WTC11 (cell line): ENCODE results near the gene AP1S1.

ENCODE experiments used
- ATF2 ChIP-seq: sonication (generic); formaldehyde crosslinking; IDR thresholded peaks from 2 replicates; pipeline ENCODE4 v1.8.1; 2022; ENCODE audit warnings: low read depth, missing genetic modification reagents, borderline replicate concordance
- ERG ChIP-seq: fragments of 250-450 bp; sonication (Bioruptor Pico); IDR thresholded peaks from 2 replicates; pipeline ENCODE4 v1.8.0; 2021; ENCODE audit warnings: mild to moderate bottlenecking
- TF ChIP-seq, protein P1 (sequence below): sonication (generic); formaldehyde crosslinking; IDR thresholded peaks from 2 replicates; pipeline ENCODE4 v1.8.1; 2023; ENCODE audit warnings: mild to moderate bottlenecking, missing genetic modification reagents, moderate library complexity
- TF ChIP-seq, protein P2 (sequence below): sonication (generic); formaldehyde crosslinking; conservative IDR thresholded peaks from 2 replicates; pipeline ENCODE4 v1.8.1; 2022; ENCODE audit warnings: mild to moderate bottlenecking, missing genetic modification reagents
- TF ChIP-seq, protein P3 (sequence below): sonication (generic); formaldehyde crosslinking; conservative IDR thresholded peaks from 2 replicates; pipeline ENCODE4 v1.8.1; 2023; ENCODE audit warnings: mild to moderate bottlenecking, low read depth, missing genetic modification reagents, moderate library complexity

GRCh38 chr7:101129603-101130117, 24.6 kb upstream of the AP1S1 start:
- TF ChIP-seq, protein P1, sequence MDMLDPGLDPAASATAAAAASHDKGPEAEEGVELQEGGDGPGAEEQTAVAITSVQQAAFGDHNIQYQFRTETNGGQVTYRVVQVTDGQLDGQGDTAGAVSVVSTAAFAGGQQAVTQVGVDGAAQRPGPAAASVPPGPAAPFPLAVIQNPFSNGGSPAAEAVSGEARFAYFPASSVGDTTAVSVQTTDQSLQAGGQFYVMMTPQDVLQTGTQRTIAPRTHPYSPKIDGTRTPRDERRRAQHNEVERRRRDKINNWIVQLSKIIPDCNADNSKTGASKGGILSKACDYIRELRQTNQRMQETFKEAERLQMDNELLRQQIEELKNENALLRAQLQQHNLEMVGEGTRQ (CRISPR knock-in tag), result no peak
- TF ChIP-seq, protein P2, sequence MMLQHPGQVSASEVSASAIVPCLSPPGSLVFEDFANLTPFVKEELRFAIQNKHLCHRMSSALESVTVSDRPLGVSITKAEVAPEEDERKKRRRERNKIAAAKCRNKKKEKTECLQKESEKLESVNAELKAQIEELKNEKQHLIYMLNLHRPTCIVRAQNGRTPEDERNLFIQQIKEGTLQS (CRISPR knock-in tag), result no peak
- no peak for TF ChIP-seq ATF2 (CRISPR knock-in tag)
- no peak for TF ChIP-seq ERG (CRISPR knock-in tag)
- TF ChIP-seq, protein P3, sequence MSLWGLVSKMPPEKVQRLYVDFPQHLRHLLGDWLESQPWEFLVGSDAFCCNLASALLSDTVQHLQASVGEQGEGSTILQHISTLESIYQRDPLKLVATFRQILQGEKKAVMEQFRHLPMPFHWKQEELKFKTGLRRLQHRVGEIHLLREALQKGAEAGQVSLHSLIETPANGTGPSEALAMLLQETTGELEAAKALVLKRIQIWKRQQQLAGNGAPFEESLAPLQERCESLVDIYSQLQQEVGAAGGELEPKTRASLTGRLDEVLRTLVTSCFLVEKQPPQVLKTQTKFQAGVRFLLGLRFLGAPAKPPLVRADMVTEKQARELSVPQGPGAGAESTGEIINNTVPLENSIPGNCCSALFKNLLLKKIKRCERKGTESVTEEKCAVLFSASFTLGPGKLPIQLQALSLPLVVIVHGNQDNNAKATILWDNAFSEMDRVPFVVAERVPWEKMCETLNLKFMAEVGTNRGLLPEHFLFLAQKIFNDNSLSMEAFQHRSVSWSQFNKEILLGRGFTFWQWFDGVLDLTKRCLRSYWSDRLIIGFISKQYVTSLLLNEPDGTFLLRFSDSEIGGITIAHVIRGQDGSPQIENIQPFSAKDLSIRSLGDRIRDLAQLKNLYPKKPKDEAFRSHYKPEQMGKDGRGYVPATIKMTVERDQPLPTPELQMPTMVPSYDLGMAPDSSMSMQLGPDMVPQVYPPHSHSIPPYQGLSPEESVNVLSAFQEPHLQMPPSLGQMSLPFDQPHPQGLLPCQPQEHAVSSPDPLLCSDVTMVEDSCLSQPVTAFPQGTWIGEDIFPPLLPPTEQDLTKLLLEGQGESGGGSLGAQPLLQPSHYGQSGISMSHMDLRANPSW (CRISPR knock-in tag), result no peak
